ENCODE results near the gene DCUN1D2.

The DCUN1D2 gene

DNA sequence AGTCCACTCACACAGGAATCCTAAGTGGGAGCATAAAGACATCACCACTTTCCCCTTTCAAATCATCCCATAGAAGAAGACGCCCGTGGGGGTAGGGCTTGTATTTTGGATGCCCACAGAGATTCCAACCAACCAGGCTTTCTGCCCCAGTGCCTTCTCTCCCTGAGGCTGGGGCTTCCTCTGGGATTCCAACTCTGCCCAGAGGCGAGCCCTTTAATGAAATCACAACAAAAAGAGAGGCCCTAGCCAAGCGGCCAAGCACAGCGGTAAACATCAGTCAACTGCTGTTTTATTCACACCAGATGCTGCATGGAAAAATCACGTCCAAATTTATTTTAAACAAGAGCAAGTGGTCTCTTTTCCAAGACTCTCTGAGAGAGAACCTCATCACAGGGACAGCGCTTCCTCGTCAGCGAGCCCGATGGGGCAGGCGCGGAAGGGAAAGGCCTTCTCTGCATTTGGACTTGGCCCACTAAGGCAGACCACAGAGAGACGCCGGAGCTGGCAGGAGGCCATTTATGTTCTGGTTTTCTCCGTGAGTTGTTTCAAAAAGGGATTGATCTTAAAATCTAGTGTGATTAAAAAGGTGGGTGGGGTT is 68.7 kb downstream of the DCUN1D2 start:
- no peak for DNase-seq

DNA sequence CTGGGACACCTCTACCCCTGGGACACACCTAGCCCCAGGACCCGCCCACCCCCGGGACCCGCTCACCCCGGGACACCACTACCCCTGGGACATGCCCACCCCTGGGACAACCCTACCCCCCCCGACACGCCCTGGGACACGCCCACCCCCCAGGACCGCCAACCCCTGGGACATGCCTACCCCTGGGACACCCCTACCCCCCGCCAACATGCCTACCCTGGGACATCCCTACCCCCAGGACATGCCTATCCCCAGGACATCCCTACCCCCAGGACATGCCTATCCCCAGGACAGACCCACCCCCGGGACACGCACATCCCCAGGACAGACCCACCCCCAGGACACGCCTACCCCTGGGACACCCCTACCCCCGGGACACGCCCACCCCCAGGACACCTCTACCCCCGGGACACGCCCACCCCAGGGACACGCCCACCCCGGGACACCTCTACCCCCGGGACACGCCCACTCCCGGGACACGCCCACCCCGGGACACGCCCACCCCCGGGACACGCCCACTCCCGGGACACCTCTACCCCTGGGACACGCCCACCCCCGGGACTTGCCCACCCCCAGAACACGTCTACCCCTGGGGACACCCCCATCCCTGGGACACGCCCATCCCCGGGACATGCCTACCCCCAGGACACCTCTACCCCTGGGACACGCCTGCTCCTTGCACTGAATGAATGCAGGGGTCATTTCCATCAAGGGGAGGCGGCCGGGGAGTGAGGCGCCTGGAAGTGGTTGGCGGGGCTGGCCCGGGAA is 69.5 kb downstream of the DCUN1D2 start:
- no peak for DNase-seq

DNA sequence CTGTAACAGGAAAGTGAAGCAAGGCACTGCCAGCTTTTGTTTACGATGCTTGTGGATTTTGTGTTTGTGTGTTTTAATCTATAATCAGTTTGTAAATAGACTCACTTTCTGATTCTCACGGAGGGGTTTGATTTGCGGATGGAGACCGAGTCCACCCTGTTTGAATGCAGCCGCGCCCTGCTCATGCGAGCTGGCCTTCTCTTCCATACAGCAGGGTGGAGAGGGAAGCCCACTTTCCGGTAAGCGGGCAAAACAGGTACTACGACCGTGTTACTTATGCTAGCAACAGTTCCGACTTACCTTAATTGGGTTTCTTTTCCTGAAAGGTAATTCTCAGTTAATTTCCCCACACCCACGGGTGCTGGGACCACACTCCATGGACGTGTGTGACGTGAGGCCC is 70.3 kb downstream of the DCUN1D2 start:
- DNase-seq: no peak

DNA sequence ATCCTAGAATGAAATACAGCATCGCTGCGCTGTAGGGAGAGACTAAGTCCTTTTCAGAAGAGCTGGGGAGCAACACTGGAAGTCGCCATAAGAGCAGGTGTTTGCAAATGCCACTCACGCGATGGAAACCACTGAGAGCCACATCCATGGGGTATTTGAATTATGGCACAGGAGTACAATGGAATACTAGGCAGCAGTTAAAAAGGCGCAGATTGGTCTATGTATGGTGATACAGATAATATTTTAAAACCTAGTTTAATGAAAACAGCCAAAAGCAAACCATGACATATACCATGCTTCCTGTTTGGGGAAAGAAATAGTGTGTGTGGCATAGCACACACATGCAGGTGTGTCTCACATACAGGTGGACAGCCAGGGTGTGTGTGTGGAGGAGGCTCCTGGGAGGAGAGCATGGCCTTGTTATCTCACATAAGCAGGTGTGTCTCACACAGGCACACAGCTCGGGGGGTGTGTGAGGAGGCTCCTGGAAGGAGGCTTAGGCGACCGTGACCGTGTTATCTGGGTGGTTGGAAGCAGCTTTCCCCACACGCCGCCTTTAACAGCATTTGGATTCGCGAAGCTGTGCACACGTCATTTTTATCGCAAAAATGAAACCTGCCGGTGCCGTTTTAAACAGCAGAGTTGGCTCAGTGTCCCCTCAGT is 70.8 kb downstream of the DCUN1D2 start:
- DNase-seq: no peak

DNA sequence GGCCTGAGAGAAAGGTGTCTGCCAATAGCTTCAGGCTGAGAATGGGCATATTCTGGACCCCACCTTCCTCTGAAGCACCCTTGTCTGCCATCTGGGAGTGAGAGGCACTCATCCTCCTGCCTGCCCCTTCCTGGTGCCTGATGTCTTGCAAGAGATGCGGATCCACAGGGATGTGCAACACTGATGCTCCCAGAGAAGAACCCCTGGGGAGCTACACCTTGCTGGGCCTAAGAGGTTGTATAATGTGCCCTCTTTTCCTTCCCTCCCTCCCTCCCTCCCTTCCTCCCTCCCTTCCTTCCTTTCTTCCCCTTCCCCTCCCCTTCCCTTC is 71.8 kb downstream of the DCUN1D2 start:
- no peak for DNase-seq

DNA sequence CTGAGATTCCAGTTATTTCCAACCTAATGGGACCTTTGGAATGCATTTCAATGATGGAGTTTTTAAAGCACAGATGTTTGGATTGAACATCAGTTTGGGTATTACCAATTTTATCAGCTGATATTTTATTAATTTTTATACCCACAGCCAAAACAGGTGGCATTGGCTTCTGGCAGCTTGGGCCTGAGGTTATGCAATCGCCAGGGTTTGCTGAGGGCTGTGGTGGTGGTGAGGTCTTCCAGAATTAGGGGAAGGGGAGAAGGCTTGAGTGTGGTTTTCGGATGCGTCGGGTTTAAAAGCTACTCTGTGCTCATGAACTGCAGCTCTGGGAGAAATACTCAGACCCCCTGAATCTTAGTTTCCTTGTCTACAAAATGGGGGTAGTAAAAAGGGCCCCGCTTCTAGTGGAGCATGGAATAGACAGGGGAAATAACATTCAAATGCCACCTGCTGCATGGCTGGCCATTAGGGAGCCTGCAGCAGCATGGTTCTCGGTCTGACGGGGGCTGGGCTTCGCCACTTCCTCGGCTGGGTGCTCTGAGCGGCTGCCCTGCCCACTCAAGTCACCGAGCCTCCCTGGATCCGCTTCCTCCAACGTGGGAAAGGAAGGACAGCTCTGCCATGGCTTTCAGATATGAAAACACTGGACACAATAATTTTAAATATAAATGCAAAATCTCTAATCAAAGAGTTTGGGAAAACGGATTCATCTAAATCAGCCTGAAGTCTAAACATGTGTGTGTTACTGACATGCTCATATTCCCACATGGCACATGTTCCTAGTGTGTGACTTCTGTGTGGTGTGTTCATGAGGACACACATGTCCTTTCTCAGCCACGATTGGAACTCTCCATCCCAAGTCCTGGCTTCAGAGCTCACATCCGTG is 72.4 kb downstream of the DCUN1D2 start:
- no peak for DNase-seq

DNA sequence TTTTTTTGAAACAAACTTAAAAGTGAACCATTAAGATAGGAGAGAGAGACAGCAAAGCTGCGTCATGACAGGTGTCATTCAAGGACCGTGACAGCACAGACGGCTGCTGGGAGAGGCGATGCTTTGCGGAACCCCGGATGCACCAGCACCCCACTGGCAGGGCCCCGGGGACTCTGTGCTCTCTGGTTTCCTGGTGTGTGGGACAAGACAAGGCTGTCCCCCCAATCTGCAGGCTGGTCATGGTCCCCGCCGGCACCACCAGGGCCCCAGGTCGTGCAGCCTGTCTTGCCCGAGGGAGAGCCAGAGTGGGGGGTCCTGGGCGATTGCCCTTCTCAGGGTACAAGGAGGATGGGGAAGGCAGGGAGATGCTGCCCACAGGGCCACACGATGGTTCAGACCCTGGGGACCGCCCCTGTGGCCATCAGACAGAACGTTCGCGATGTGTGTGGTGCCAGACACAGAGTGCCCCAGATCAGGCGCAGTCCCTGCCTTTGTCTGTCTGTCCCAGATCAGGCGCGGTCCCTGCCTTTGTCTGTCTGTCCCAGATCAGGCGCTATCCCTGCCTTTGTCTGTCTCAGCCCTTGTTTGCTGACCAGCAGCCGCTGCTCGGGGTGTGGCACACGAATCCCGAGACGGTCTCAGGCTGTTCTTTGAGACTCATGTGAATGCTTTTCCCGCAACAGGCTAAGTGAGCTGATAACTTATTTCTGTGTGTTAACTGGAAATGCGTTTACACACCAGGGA is 73.3 kb downstream of the DCUN1D2 start:
- DNase-seq: no peak

DNA sequence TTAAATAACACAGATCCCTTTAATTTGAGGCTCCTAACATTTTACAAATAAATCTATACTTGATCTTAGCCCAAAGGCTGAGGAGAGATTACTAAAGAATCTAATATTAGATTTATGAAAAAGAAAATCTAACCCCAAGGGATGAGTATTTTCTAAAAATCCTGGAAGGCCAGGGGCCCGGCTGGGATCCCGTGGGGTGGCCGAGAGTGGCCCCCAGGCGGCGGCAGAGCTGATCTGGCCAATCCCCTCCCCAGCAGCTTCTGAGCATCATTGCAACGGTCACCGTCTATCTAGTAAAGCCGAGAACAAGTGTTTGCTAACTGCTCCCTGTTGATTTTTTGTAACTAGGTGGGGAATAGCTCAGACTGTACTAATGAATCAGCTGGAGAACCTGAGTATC is 74.7 kb downstream of the DCUN1D2 start:
- no peak for DNase-seq

DNA sequence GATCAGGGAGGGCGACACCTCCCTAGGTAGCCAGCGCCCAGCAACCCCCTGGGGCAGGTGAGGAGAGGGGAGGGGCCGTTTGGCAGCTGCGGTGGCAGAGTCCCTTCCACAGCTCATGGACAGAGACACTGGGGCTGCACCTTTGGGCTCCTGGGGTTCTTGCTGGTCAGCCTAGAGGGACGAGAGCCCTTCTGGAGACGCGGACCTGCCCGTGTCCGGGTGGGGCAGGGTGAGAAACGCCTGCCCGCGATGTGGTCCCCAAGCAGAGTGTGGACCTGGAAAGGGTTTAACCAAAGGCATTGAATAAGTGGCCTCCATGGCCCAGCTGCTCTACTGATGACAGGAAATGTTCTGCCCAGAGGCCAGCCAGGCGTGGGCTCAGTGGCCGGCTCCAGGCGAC is 75.5 kb downstream of the DCUN1D2 start:
- no peak for DNase-seq

DNA sequence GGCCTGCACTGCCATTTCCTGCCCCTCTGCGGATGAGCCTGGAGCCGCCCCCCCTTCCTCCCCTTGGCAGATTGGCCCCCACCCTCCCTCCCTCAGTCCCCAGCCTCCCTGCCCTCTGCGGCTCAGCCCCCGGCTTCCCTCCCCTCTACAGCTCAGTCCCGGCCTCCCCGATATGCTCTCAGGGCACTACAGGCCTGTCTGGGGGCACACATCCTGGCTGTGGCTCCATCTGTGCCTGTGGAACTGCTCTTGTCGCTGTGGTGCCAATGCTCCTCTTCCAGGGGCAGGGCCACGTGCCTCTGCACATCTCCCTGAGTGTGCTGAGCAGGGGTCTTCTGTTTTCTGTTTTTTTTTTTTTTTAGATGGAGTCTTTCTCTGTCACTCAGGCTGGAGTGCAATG is 76.2 kb downstream of the DCUN1D2 start:
- DNase-seq: no peak

DNA sequence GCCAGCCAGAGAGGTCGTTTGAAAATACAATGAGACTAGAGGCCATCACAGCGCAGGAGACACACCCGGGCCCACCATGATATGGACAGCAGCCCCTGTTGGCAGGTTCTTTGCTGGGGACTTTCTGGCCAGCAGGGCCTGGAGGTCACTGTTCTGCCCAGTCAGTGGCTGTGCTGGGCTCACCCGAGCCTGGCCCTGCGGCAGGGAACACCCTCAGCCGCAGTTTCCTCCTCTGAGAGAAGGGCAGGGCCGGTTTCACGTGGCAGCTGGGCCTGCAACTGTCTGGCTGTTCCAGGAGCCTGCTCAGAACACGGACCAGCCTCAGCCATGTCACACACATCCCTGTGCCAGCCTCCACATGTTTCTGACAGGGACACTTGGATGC is 76.6 kb downstream of the DCUN1D2 start:
- DNase-seq: no peak

DNA sequence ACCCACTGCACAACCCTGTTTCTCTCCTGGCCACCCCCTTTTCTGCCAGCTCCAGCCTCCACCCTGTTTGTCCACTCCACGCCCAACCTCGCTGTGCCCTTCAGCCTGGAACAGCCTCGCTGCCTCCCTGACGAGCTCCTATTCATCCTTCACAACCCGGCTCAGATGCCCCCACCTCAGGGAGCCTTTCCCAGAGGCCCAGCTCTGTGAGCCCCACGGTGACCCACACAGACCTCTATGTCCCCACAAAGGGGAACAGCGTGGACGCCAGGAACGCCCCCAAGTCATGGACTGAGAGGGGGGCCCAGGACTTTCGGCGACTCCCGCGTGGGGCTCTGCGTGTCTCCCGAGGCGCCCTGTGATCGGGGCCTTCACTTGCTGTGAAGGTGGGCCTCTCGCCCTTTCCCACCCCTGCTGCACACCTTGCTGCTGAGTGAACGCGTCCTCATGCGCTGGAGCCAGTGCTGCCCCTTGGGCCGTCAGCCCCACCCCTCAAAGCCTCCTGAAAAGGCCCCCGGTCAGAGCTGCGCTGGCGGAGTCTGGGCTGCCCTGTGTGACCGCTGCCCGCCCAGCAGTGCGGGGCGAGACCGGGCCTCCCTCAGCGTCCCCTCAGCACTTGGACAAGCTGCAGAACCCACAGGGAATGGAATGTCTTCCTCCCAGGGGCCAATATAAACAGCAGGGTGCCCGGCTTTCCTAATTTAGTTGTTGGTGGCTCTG is 77.2 kb downstream of the DCUN1D2 start:
- no peak for DNase-seq

DNA sequence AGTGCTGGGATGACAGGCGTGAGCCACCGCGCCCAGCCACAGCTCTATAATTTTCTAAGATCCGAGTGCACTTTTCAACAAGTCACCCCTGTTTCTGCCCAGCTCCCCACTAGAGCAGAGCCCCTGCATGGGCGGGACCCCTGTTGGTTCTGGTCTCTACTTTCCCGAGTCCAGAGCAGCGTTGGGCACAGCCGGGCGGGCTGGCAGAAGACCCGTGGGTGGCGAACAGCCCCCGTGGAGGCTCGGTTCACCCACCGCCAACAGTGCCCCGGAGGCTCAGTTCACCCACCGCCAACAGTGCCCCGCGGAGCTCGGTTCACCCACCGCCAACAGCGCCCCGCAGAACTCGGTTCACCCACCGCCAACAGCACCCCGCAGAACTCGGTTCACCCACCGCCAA is 78.1 kb downstream of the DCUN1D2 start:
- DNase-seq: no peak

DNA sequence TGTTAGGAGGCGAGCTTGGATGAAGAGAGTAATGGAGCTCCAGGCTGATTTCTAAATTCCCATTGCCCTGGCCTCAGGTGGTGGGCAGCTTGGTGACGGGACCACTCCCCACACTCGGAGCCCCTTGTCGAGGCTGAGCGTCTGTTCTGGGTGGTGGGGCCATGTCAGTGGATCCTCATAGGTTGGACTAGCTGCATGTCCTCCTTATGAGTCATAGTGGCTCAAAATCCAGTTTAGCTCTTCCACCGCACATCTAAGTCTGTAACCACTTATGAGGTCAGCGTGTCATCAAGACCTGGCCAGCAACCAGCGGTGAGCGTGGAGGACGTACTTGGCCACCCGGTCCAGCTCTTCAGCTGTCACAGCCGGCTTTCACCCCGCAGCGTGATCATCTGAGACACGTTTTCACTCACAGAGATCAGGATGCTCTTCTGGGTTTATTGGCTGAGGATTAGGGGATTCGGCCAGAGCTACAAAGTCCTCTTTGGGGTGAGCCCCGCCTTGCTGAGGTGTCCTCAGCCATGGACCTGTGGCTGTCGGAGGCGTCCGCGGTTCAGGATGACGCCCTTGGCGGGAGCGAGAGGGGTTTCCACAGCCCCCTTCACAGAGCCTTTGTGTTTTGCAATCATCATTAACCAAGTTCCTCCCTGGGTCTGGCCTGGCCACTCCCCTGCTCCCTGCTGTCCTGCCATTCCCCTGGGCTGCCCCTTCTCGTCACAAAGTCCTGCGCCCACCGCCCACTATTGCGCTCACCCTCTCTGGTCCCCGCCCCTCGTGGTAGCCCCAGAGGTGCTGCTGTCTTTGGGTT is 79.1 kb downstream of the DCUN1D2 start:
- DNase-seq: no peak

DNA sequence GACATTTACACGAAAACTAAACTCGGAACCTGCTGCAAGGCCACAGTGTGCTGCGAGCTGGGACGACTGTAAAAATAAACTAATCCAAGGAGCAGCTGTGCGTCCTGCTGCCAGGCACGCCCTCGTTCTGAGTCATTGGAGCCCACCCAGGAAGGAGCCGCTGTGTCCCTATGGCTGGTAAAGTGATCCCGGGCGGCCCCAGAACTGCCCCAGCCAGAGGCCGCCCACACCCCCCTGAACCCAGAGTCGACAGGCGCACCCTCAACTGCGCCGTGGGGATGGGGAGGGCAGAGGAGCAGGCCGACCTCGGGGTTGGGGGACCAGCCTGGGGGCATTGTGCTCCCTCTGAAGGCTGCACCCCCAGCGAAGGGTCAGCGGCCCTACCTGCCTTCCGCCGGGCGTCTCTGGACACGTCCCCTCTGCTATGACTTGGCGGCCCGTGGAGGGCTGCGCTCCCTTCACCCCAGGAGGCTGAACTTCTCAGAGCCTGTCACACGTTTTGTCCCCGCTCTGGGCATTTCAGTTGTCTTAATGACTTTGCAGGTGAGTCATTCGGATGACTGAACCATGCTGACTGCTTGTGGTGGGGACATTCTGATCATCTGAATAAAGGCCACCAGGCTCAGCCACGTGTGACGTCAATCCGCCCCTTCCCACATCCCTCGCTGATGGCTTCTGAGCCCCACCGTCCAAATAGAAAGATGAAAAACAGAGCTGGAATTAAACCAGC is 79.9 kb downstream of the DCUN1D2 start:
- no peak for DNase-seq

DNA sequence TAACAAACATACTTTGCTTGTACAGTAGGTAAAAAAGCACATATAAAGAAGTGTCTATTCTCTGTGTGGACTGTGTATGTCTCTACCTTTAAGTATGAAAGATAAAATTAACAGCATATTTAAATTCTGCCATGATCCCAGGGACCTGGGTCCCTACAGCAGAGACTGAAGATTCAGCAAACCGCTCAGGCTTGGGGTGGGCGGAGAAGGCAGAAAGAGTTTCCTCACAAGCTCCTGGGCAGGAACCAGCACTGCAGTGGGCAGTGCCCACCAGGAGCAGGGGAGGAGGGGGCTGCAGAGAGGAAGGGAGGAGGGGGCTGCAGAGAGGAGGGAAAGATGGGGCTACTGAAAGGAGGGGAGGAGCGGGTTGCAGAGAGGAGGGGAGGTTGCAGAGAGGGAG is 81.9 kb downstream of the DCUN1D2 start:
- no peak for DNase-seq

DNA sequence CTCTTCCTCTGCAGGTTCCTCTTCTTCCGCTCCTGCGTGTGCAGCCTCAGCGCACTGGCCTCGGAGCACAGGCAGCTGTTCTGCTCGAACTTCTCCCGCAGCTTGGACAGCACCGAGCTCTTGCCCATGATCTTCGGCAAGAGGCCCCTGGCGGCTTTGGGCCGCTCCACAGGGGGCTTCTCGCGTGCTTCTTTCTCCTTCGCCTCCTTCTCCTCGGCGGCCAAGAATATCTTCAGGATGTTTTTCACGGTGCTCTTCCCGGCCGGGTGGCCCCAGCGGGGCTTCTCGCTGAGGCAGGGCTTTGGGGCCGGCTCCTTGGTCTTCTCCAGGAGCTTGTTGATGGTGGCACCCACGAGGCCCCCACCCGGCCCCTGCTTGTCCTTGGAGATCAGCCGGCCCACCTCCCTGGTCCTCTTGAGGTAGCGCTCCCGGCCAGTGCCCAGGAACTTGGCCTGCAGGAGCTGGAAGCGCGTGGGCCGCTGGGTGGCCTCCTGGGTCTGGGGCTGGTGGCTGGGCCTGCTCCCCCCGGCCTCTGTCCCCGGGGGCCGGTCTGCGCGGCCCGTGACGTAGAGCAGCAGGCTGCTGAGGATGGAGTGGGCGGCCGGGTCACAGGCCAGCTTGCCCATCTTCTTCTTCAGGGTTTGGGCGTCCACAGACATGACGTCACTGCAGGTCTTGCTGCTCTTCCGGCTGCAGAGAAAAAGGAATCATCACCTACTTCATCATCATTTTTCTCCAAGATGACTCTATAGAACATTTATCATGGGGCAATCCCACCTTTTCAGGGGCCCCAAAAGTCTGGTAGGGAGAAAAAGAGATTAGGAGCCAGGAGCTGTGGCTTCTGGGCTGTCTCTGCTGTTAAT is 82.7 kb downstream of the DCUN1D2 start:
- no peak for DNase-seq

DNA sequence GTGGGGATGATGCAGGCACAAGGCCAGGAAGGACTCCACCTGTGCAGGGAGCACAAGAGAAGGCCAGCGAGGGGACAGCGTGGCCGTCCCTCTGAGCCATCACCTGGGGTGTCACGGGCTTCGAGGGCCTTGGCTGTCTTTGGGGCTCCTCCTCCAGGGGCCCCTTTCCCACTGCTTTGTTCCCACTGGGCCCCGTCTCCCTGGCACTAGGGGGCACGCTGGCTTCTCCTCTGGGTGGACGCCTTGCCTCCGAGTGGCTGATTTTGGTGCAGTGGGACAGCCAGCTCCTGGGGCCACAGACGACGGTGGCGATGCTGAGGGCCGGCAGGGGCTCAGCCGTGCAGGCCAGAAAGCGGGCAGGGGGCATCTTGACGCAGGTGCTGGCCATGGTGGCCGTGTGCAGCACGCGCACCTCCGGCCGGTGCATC is 83.4 kb downstream of the DCUN1D2 start:
- DNase-seq: no peak

DNA sequence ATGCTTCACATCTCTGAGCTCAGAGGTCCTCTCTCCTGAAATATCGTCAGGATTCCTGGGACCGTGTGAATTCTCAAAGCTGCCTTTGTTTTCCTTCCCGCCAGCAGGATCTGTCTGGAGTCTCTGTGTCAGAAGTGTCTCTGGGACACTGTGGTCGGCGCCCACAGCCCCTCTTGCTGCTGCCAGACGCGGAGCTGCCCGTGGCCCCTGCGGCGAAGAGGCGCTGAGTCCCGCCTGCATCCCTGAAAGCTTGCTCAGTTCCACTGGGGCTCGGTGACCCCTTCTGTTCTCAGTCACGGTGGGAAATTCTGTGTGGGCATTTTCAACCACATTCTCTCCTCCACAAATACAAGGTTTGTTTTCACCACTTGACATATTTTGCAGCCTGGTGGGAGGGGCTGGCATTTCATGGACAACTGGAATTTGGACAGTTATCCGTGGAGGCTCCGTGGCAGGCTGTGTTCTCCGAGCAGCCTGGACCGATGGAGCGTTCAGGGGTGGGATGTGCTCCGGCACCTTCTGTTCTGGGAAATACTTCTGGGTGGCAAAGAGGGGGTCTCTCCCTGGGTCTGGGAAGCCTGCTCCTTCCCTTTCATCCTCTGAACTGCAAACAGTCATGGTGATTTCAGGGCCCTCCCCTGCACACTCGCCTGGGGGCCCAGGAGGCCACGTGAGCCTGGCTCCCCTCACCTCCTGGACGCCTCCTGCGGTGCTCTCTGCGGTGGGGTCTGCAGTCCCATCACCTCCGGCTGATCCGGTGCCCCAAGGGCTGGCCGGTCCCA is 84.0 kb downstream of the DCUN1D2 start:
- DNase-seq: no peak
